ENCODE measurements around the gene SNX17. TPM values are rescaled to one million over a fixed set of nuclear protein-coding genes. Genes with fewer than 3 reads are reported as not detected.
"Not testable (repeated sequence)": the region's sequence is repeated elsewhere in the genome, so short reads cannot be mapped to it uniquely, and the experiment has no call there.

SNX17 gene
- total and polyA plus RNA-seq, 2 experiments from 2014 or later: 91.9 to 135 TPM

- H3K27me3 ChIP-seq: no peaks in the 10 kb centered on the region
- no peaks in the 10 kb centered on the region for H3K9me3 ChIP-seq (ENCODE audit: low read depth)
- TF ChIP-seq, protein P1, sequence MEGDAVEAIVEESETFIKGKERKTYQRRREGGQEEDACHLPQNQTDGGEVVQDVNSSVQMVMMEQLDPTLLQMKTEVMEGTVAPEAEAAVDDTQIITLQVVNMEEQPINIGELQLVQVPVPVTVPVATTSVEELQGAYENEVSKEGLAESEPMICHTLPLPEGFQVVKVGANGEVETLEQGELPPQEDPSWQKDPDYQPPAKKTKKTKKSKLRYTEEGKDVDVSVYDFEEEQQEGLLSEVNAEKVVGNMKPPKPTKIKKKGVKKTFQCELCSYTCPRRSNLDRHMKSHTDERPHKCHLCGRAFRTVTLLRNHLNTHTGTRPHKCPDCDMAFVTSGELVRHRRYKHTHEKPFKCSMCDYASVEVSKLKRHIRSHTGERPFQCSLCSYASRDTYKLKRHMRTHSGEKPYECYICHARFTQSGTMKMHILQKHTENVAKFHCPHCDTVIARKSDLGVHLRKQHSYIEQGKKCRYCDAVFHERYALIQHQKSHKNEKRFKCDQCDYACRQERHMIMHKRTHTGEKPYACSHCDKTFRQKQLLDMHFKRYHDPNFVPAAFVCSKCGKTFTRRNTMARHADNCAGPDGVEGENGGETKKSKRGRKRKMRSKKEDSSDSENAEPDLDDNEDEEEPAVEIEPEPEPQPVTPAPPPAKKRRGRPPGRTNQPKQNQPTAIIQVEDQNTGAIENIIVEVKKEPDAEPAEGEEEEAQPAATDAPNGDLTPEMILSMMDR (IDR thresholded peaks at IDR 0.05; ENCODE audit: low read depth, low read length): no peak
- H3K4me3 ChIP-seq: no peak overlapping the region
- no peaks in the 10 kb centered on the region for H3K4me1 ChIP-seq (ENCODE audit: low read depth)
- no peak for DNase-seq (ENCODE audit: low read depth in 1 of 2, low spot score in 1 of 2)
- H3K27ac ChIP-seq: no peak overlapping the region
- H3K36me3 ChIP-seq: no peaks in the 10 kb centered on the region
Observed at GRCh38 chr2:27350106-27350693, 20.2 kb upstream of the SNX17 start.

DNA sequence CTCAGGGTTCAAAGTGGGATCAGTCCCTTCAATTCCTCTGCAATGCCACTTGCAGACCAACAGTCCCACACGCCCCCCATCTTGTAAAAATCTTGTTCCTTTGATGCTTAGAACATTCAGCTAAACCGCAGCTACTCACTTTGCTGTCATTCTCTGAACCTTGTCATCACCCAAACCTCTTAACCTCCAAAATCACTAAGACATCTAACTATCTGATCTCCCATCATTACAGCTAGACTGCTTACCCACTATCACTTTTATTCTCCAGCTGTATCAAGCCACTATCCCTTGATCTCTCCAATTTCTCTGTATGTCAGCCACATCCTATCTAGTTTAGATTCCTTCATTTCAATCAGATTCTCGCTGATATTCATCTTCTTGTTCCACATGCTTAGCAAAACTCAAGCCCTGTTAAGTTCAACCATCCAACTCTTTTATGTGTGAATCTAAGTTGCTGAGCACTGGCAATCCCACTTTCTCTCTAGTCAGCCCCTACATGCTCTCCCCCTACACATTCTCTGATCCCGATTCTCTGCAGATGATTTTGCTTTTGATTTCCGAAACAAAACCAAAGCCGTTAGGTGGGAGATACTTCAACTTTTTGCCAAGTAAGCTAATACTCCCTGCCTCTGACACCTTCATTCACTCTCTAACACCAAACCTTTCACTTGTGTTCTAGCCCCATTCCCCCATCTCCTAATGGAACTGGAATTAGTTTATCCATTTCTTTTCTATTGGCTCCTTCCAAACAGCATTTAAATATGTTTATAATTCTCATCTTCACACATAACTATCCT is 18.4 kb upstream of the SNX17 start:
- Histone ChIP-seq H3K4me1 (ENCODE audit: low read depth) (no peaks in the 10 kb centered on the region), H3K9me3 (ENCODE audit: low read depth) (no peaks in the 10 kb centered on the region), H3K27ac (no peak overlapping the region), H3K4me3 (no peak overlapping the region), H3K36me3 (no peaks in the 10 kb centered on the region), H3K27me3 (no peaks in the 10 kb centered on the region)
- no peak for DNase-seq (ENCODE audit: low read depth in 1 of 2, low spot score in 1 of 2)
- TF ChIP-seq, protein P1 (IDR thresholded peaks at IDR 0.05; ENCODE audit: low read depth, low read length): no peak

DNA sequence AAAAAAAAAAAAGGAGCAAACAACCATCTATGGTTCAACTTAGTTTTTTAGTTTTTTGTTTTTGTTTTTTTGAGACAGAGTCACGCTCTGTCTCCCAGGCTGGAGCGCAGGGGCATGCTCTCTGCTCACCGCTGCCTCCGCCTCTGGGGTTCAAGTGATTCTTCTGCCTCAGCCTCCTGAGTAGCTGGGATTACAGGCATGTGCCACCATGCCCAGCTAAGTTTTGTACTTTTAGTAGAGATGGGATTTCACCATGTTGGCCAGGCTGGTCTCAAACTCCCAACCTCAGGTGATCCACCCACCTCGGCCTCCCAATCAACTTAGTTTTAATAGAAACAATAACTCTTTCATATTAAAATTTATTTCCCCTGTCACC is 17.0 kb upstream of the SNX17 start:
- H3K4me1 ChIP-seq (ENCODE audit: low read depth); H3K36me3 ChIP-seq; H3K27me3 ChIP-seq; DNase-seq (ENCODE audit: low read depth in 1 of 2, low spot score in 1 of 2); H3K4me3 ChIP-seq; H3K9me3 ChIP-seq (ENCODE audit: low read depth); H3K27ac ChIP-seq: not testable (repeated sequence)

- no peaks in the 10 kb centered on the region for H3K9me3 ChIP-seq (ENCODE audit: low read depth)
- H3K36me3 ChIP-seq: no peaks in the 10 kb centered on the region
- H3K27me3 ChIP-seq: no peaks in the 10 kb centered on the region
- H3K4me1 ChIP-seq (ENCODE audit: low read depth): no peaks in the 10 kb centered on the region
- TF ChIP-seq, protein P1 (IDR thresholded peaks at IDR 0.05; ENCODE audit: low read depth, low read length): no peak
- peak in 1 of 2 donors; percentile 32 for DNase-seq (ENCODE audit: low read depth in 1 of 2, low spot score in 1 of 2)
- no peak overlapping the region for H3K4me3 ChIP-seq
- H3K27ac ChIP-seq: no peak overlapping the region
Observed at GRCh38 chr2:27353762-27354596, 16.4 kb upstream of the SNX17 start.

DNA sequence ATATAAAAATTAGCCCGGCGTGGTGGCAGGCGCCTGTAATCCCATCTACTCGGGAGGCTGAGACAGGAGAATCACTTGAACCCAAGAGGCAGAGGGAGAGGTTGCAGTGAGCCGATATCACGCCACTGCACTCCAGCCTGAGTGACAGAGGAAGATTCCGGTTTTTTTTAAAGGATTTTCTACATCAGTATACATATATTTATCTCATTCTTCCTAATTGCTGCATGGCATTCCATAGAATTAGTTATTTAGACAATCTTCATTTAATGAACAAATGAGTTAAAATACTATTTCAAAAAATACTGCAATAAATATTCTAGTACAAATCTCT is 15.9 kb upstream of the SNX17 start:
- TF ChIP-seq, protein P1 (IDR thresholded peaks at IDR 0.05; ENCODE audit: low read depth, low read length): no peak
- no peak overlapping the region for H3K4me3 ChIP-seq
- H3K27me3 ChIP-seq: no peaks in the 10 kb centered on the region
- no peaks in the 10 kb centered on the region for H3K36me3 ChIP-seq
- H3K27ac ChIP-seq: no peak overlapping the region
- no peaks in the 10 kb centered on the region for H3K9me3 ChIP-seq (ENCODE audit: low read depth)
- DNase-seq (ENCODE audit: low read depth in 1 of 2, low spot score in 1 of 2): no peak
- H3K4me1 ChIP-seq (ENCODE audit: low read depth): no peaks in the 10 kb centered on the region

- peak overlapping the region; percentile 68 for H3K4me3 ChIP-seq
- no peaks in the 10 kb centered on the region for H3K36me3 ChIP-seq
- TF ChIP-seq, protein P1 (IDR thresholded peaks at IDR 0.05; ENCODE audit: low read depth, low read length): no peak
- H3K4me1 ChIP-seq (ENCODE audit: low read depth): no peaks in the 10 kb centered on the region
- H3K9me3 ChIP-seq (ENCODE audit: low read depth): no peaks in the 10 kb centered on the region
- peak overlapping the region; percentile 96 for H3K27ac ChIP-seq
- DNase-seq (ENCODE audit: low read depth in 1 of 2, low spot score in 1 of 2): peak in 1 of 2 donors; percentile 62
- no peaks in the 10 kb centered on the region for H3K27me3 ChIP-seq
Observed at GRCh38 chr2:27356056-27356381, 14.4 kb upstream of the SNX17 start.
